Measurements from ENCODE around the gene FMO3. TPM values are rescaled to one million over a fixed set of nuclear protein-coding genes. Genes with fewer than 3 reads are reported as not detected.

FMO3 gene
- total RNA-seq, 1 donor = 0.86 TPM

GRCh38 chr1:171122893-171123292 is 32.2 kb downstream of the FMO3 start:
- no peak overlapping the region for H3K4me3 ChIP-seq (ENCODE audit: low read depth, low read length)
- no peak for TF ChIP-seq CTCF (IDR thresholded peaks at IDR 0.05; ENCODE audit: insufficient read depth, low read depth, low read length)
- DNase-seq (ENCODE audit: low read depth) = peak; percentile 30

GRCh38 chr1:171126504-171126903 is 35.8 kb downstream of the FMO3 start:
- H3K4me3 ChIP-seq (ENCODE audit: low read depth, low read length) = no peak overlapping the region
- DNase-seq (ENCODE audit: low read depth) = no peak
- TF ChIP-seq CTCF (IDR thresholded peaks at IDR 0.05; ENCODE audit: insufficient read depth, low read depth, low read length) = no peak

- no peak overlapping the region for H3K4me3 ChIP-seq (ENCODE audit: low read depth, low read length)
- no peak for DNase-seq (ENCODE audit: low read depth)
- no peak for TF ChIP-seq CTCF (IDR thresholded peaks at IDR 0.05; ENCODE audit: insufficient read depth, low read depth, low read length)
Measured at GRCh38 chr1:171127099-171127498, 36.4 kb downstream of the FMO3 start.

- no peak for TF ChIP-seq CTCF (IDR thresholded peaks at IDR 0.05; ENCODE audit: insufficient read depth, low read depth, low read length)
- no peak overlapping the region for H3K4me3 ChIP-seq (ENCODE audit: low read depth, low read length)
- peak; percentile 81 for DNase-seq (ENCODE audit: low read depth)
Measured at GRCh38 chr1:171127501-171127900, 36.8 kb downstream of the FMO3 start.

- no peak overlapping the region for H3K4me3 ChIP-seq (ENCODE audit: low read depth, low read length)
- TF ChIP-seq CTCF (IDR thresholded peaks at IDR 0.05; ENCODE audit: insufficient read depth, low read depth, low read length) = no peak
- DNase-seq (ENCODE audit: low read depth) = no peak
Measured at GRCh38 chr1:171128463-171128862, 37.8 kb downstream of the FMO3 start.

- no peak overlapping the region for H3K4me3 ChIP-seq (ENCODE audit: low read depth, low read length)
- no peak for DNase-seq (ENCODE audit: low read depth)
- no peak for TF ChIP-seq CTCF (IDR thresholded peaks at IDR 0.05; ENCODE audit: insufficient read depth, low read depth, low read length)
Measured at GRCh38 chr1:171134204-171134923, 43.7 kb downstream of the FMO3 start.

GRCh38 chr1:171137580-171137979 is 46.9 kb downstream of the FMO3 start:
- H3K4me3 ChIP-seq (ENCODE audit: low read depth, low read length) = no peak overlapping the region
- no peak for TF ChIP-seq CTCF (IDR thresholded peaks at IDR 0.05; ENCODE audit: insufficient read depth, low read depth, low read length)
- DNase-seq (ENCODE audit: low read depth) = no peak
